B cell (primary cell): Measurements from ENCODE around the gene ANKRD44. TPM values are rescaled to one million over a fixed set of nuclear protein-coding genes. Genes with fewer than 3 reads are reported as not detected.

Experiments
- ATAC-seq: fragments of 200-7000 bp; cut with Tn5 transposase; one replicate; pipeline ENCODE4 v1.10.0; 2021; ENCODE audit warnings: low read depth, mild to moderate bottlenecking, moderate number of reproducible peaks, moderate library complexity
- CTCF ChIA-PET: fragments of 350-600 bp; sonication (Branson Sonifier 250); formaldehyde crosslinking; loops from one replicate; lab custom pipeline; 2021; ENCODE audit warnings: antibody characterized with exemption, inconsistent platforms; lab: Charles Lee
- POLR2A ChIA-PET: fragments of 350-600 bp; sonication (Branson Sonifier 250); formaldehyde crosslinking; loops from one replicate; lab custom pipeline; 2021; ENCODE audit warnings: antibody characterized with exemption; lab: Charles Lee
- DNase-seq: peaks from one replicate; pipeline ENCODE4 v3.0.0; 2013
- H2AFZ ChIP-seq: 2 replicates; pipeline ENCODE4 v1.6.1; 2012; ENCODE audit warnings: mild to moderate bottlenecking, low read depth, low read length; ENCODE audit not compliant: insufficient read depth, poor library complexity, severe bottlenecking
- H3K27ac ChIP-seq, 2 donors: 1 replicate in 1 of 2; 2 replicates in 1 of 2; pipeline ENCODE4 v1.5.1; 2012 to 2013; ENCODE audit warnings: low read length in 2 of 2, mild to moderate bottlenecking in 2 of 2, moderate library complexity in 1 of 2
- H3K27me3 ChIP-seq, 4 experiments: fragments of 200-600 bp in 1 of 4; sonication (generic) in 1 of 4; replicated peaks in 1 of 4; 1 replicate in 2 of 4; 2 replicates in 2 of 4; pipeline versions ENCODE4 v1.6.1 to v1.7.0; 2013 to 2016; ENCODE audit warnings: low read length in 3 of 4, mild to moderate bottlenecking in 2 of 4, mixed read lengths in 1 of 4, moderate library complexity in 1 of 4; ENCODE audit not compliant: insufficient read depth in 4 of 4, control insufficient read depth in 3 of 4; ENCODE audit errors: control extremely low read depth in 1 of 4
- H3K36me3 ChIP-seq, 2 experiments: replicated peaks in 1 of 2; 1 replicate in 1 of 2; 2 replicates in 1 of 2; pipeline versions ENCODE4 v1.6.1 to v1.7.1; 2013; ENCODE audit warnings: low read length in 1 of 2; ENCODE audit not compliant: insufficient read depth in 2 of 2, control insufficient read depth in 1 of 2; ENCODE audit errors: control extremely low read depth in 1 of 2, extremely low read depth in 1 of 2
- H3K4me1 ChIP-seq, 2 donors: fragments of 200-600 bp in 1 of 2; sonication (generic) in 1 of 2; 1 replicate in 1 of 2; 2 replicates in 1 of 2; pipeline versions ENCODE4 v1.5.1 to v1.6.1; 2013 to 2017; ENCODE audit warnings: low read length in 2 of 2; ENCODE audit not compliant: control insufficient read depth in 2 of 2, insufficient read depth in 2 of 2
- H3K4me2 ChIP-seq: replicated peaks from 2 replicates; pipeline ENCODE3; 2012; ENCODE audit warnings: mild to moderate bottlenecking, low read depth, low read length; ENCODE audit not compliant: poor library complexity, severe bottlenecking
- H3K4me3 ChIP-seq, 5 experiments: fragments of 200-600 bp in 1 of 5; sonication (generic) in 1 of 5; 1 replicate in 3 of 5; 2 replicates in 2 of 5; pipeline versions ENCODE4 v1.5.1 to v1.7.0; 2011 to 2016; ENCODE audit warnings: low read length in 4 of 5, mild to moderate bottlenecking in 4 of 5, low read depth in 2 of 5, control low read depth in 1 of 5, moderate library complexity in 1 of 5; ENCODE audit not compliant: insufficient read depth in 1 of 5; ENCODE audit errors: control extremely low read depth in 1 of 5, extremely low read depth in 1 of 5
- H3K79me2 ChIP-seq: fragments of 200-600 bp; sonication (generic); one replicate; pipeline ENCODE4 v1.6.0; 2016; ENCODE audit warnings: low read length; ENCODE audit not compliant: control insufficient read depth, insufficient read depth
- H3K9ac ChIP-seq: fragments of 200-600 bp; sonication (generic); 2 replicates; pipeline ENCODE4 v1.6.1; 2017; ENCODE audit warnings: mild to moderate bottlenecking, low read length, moderate library complexity
- H3K9me3 ChIP-seq, 3 donors: one replicate each; pipeline versions ENCODE4 v1.6.1 to v1.7.1; 2013; ENCODE audit warnings: low read length in 2 of 3; ENCODE audit not compliant: control insufficient read depth in 2 of 3, insufficient read depth in 1 of 3; ENCODE audit errors: control extremely low read depth in 1 of 3
- H4K20me1 ChIP-seq: 2 replicates; pipeline ENCODE4 v1.6.0; 2012; ENCODE audit warnings: mild to moderate bottlenecking, low read length; ENCODE audit not compliant: insufficient read depth, control insufficient read depth, poor library complexity, severe bottlenecking
- H3K27ac Mint-ChIP-seq: one replicate; pipeline ENCODE4 v1.8.0; 2021; ENCODE audit warnings: mixed read lengths
- H3K27me3 Mint-ChIP-seq: one replicate; pipeline ENCODE4 v1.8.0; 2021; ENCODE audit warnings: mixed read lengths
- H3K4me1 Mint-ChIP-seq: one replicate; pipeline ENCODE4 v1.8.0; 2021; ENCODE audit warnings: mixed read lengths
- H3K4me3 Mint-ChIP-seq: one replicate; pipeline ENCODE4 v1.8.0; 2021; ENCODE audit warnings: mixed read lengths
- H3K9me3 Mint-ChIP-seq: one replicate; pipeline ENCODE4 v1.8.0; 2022; ENCODE audit warnings: mixed read lengths; ENCODE audit not compliant: insufficient read depth
- EZH2 ChIP-seq: IDR thresholded peaks from 2 replicates; pipeline ENCODE4 v1.6.1; 2012; ENCODE audit warnings: borderline replicate concordance, low read depth, mild to moderate bottlenecking, moderate library complexity, low read length; ENCODE audit not compliant: insufficient read depth, poor library complexity, severe bottlenecking
- WGBS: methylation state at CpG from one replicate; pipeline ENCODE4 v1.1.5; 2013; ENCODE audit warnings: missing lambda C conversion rate; ENCODE audit not compliant: insufficient coverage; 5-methylcytosine and 5-hydroxymethylcytosine counted together
- intact Hi-C: fragments of 100-400 bp; cut with micrococcal nuclease; formaldehyde crosslinking; loops from one replicate; pipeline ENCODE4 v1.10.0; 2022
- polyA plus RNA-seq: library from polyadenylated mRNA; depleted of rRNA; stranded (reverse); fragments of >200 nt; gene quantifications from 2 replicates; pipeline ENCODE4 v1.2.3, GENCODE V29; 2012
- total RNA-seq, 2 donors: library from RNA; stranded (reverse); fragments of 120-200 nt in 1 of 2; gene quantifications; 1 replicate in 1 of 2; 2 replicates in 1 of 2; pipeline versions ENCODE4 v1.2.3 to v1.2.4, GENCODE V29; 2013 to 2022
- TF ChIP-seq, protein P1 (sequence below): fragments of 200-600 bp; IDR thresholded peaks from one replicate; pipeline ENCODE4 v1.8.0; 2022; ENCODE audit warnings: antibody characterized with exemption, mild to moderate bottlenecking

Gene ANKRD44
- total and polyA plus RNA-seq, 2 donors (not counting 1 experiment from before 2014, with no cell fraction given): 92.6 to 457 TPM

- Histone ChIP-seq H3K4me2 (no peak overlapping the region), H2AFZ (no peak overlapping the region), H3K27ac (no peak overlapping the region), H4K20me1 (no peaks in the 10 kb centered on the region), H3K36me3 (peaks cover 2 to 78% of the 10 kb centered on the region in 2 experiments), H3K9ac (no peak overlapping the region), H3K27me3 (no peaks in the 10 kb centered on the region), H3K9me3 (no peaks in the 10 kb centered on the region), H3K4me1 (peaks cover 8 to 11% of the 10 kb centered on the region in 2 donors), H3K79me2 (peaks cover 7% of the 10 kb centered on the region), H3K4me3 (no peak overlapping the region)
- WGBS: 99% methylated on average over 9 of the region's 10 CpGs
- Mint-ChIP-seq H3K27ac (peak overlapping the region; percentile 33), H3K4me1 (peaks cover 28% of the 10 kb centered on the region), H3K4me3 (no peak overlapping the region), H3K9me3 (no peaks in the 10 kb centered on the region), H3K27me3 (no peaks in the 10 kb centered on the region)
- ATAC-seq (no peak), DNase-seq (no peak)
- intact Hi-C loops: no loop called here
- POLR2A ChIA-PET: interaction anchor here (0.6 kb wide), 1 partner anchor 90 kb away, joined by 3 read pairs; no protein-coding TSS in a partner anchor
- CTCF ChIA-PET: interaction anchor here (0.9 to 1.7 kb wide), 2 partner anchors 22 to 23 kb away, joined by 3 to 9 read pairs; no protein-coding TSS in a partner anchor
- TF ChIP-seq, protein P1, sequence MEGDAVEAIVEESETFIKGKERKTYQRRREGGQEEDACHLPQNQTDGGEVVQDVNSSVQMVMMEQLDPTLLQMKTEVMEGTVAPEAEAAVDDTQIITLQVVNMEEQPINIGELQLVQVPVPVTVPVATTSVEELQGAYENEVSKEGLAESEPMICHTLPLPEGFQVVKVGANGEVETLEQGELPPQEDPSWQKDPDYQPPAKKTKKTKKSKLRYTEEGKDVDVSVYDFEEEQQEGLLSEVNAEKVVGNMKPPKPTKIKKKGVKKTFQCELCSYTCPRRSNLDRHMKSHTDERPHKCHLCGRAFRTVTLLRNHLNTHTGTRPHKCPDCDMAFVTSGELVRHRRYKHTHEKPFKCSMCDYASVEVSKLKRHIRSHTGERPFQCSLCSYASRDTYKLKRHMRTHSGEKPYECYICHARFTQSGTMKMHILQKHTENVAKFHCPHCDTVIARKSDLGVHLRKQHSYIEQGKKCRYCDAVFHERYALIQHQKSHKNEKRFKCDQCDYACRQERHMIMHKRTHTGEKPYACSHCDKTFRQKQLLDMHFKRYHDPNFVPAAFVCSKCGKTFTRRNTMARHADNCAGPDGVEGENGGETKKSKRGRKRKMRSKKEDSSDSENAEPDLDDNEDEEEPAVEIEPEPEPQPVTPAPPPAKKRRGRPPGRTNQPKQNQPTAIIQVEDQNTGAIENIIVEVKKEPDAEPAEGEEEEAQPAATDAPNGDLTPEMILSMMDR: no peak
Observed at GRCh38 chr2:197090742-197091367, 219.7 kb downstream of the ANKRD44 start.

- ChIA-PET POLR2A (no interaction called here), CTCF (interaction anchor here (1.5 to 1.7 kb wide), 2 partner anchors 24 to 100 kb away, joined by 3 to 9 read pairs; no protein-coding TSS in a partner anchor)
- H3K4me2 ChIP-seq: no peak overlapping the region
- H3K27ac ChIP-seq: peak overlapping the region in 1 of 2 donors; percentile 72
- DNase-seq (no peak), ATAC-seq (no peak)
- Mint-ChIP-seq H3K27me3 (no peaks in the 10 kb centered on the region), H3K4me1 (peaks cover 30% of the 10 kb centered on the region), H3K9me3 (no peaks in the 10 kb centered on the region), H3K27ac (peak overlapping the region; percentile 76), H3K4me3 (no peak overlapping the region)
- H3K9ac ChIP-seq: no peak overlapping the region
- peaks cover 14% of the 10 kb centered on the region for H3K79me2 ChIP-seq
- H3K36me3 ChIP-seq: peaks cover 2 to 76% of the 10 kb centered on the region in 2 experiments
- 100% methylated on average over 1 of the region's 2 CpGs for WGBS
- no peak overlapping the region for H3K4me3 ChIP-seq
- peaks cover 8 to 13% of the 10 kb centered on the region in 2 donors for H3K4me1 ChIP-seq
- no peak overlapping the region for H2AFZ ChIP-seq
- no peaks in the 10 kb centered on the region for H3K9me3 ChIP-seq
- no peaks in the 10 kb centered on the region for H4K20me1 ChIP-seq
- no peaks in the 10 kb centered on the region for H3K27me3 ChIP-seq
- TF ChIP-seq EZH2: no peak
- TF ChIP-seq, protein P1: no peak
- intact Hi-C loops: loop anchor here (10.0 kb wide), 1 partner anchor 285 kb away; no protein-coding TSS in a partner anchor
Observed at GRCh38 chr2:197089655-197090054, 220.9 kb downstream of the ANKRD44 start.
